HUES64 (cell line): ENCODE measurements around the gene AATF.

Source experiments
- H3K27ac ChIP-seq: 2 replicates; pipeline ENCODE4 v1.7.0; 2013; ENCODE audit warnings: low read depth, low read length, inconsistent platforms
- H3K27me3 ChIP-seq: 2 replicates; pipeline ENCODE4 v1.6.1; 2013; ENCODE audit warnings: mild to moderate bottlenecking, low read length; ENCODE audit not compliant: insufficient read depth
- H3K36me3 ChIP-seq: 2 replicates; pipeline ENCODE4 v1.6.1; 2013; ENCODE audit warnings: mild to moderate bottlenecking, low read length; ENCODE audit not compliant: insufficient read depth
- H3K4me1 ChIP-seq: 2 replicates; pipeline ENCODE4 v1.6.1; 2013; ENCODE audit warnings: mild to moderate bottlenecking, low read length, moderate library complexity; ENCODE audit not compliant: insufficient read depth
- H3K4me3 ChIP-seq: 2 replicates; pipeline ENCODE4 v1.5.1; 2013; ENCODE audit warnings: mild to moderate bottlenecking, low read length, moderate library complexity
- H3K9ac ChIP-seq: 2 replicates; pipeline ENCODE4 v1.6.1; 2013; ENCODE audit warnings: mild to moderate bottlenecking, low read depth, low read length
- H3K9me3 ChIP-seq: 2 replicates; pipeline ENCODE4 v1.6.1; 2013; ENCODE audit warnings: low read depth, low read length; ENCODE audit not compliant: insufficient read depth
- WGBS: fragments of 150-250, 120-280 bp; methylation state at CpG from one replicate; pipeline ENCODE4 v1.1.7; 2013; ENCODE audit warnings: missing lambda C conversion rate; 5-methylcytosine and 5-hydroxymethylcytosine counted together

The AATF gene

GRCh38 chr17:37052450-37052849 is 103.7 kb downstream of the AATF start:
- no peak overlapping the region for H3K4me3 ChIP-seq
- peaks cover 13% of the 10 kb centered on the region for H3K36me3 ChIP-seq

GRCh38 chr17:37054894-37055293 is 106.1 kb downstream of the AATF start:
- Histone ChIP-seq H3K36me3 (peaks cover 10% of the 10 kb centered on the region), H3K27me3 (no peaks in the 10 kb centered on the region), H3K9ac (no peak overlapping the region), H3K27ac (no peak overlapping the region), H3K4me1 (peaks cover 14% of the 10 kb centered on the region; the same call in 1 of the 2 replicates), H3K9me3 (no peaks in the 10 kb centered on the region), H3K4me3 (no peak overlapping the region)
- WGBS = 90% methylated on average over 8 of the region's 8 CpGs

More at GRCh38 chr17:37052450-37052849, 103.7 kb downstream of the AATF start:
- WGBS = 92% methylated on average over 6 of the region's 6 CpGs
- H3K9me3 ChIP-seq = no peaks in the 10 kb centered on the region
- H3K4me1 ChIP-seq = peaks cover 15% of the 10 kb centered on the region; the same call in 1 of the 2 replicates
- H3K9ac ChIP-seq = no peak overlapping the region
- H3K27ac ChIP-seq = no peak overlapping the region
- H3K27me3 ChIP-seq = no peaks in the 10 kb centered on the region

- Histone ChIP-seq H3K4me3 (no peak overlapping the region), H3K9ac (no peak overlapping the region), H3K36me3 (peaks cover 10% of the 10 kb centered on the region), H3K27ac (no peak overlapping the region), H3K27me3 (no peaks in the 10 kb centered on the region), H3K9me3 (no peaks in the 10 kb centered on the region), H3K4me1 (peaks cover 17% of the 10 kb centered on the region)
- 94% methylated on average over 18 of the region's 18 CpGs for WGBS
Observed at GRCh38 chr17:37056622-37057021, 107.9 kb downstream of the AATF start.

- Histone ChIP-seq H3K4me3 (no peak overlapping the region), H3K9ac (no peak overlapping the region), H3K27me3 (no peaks in the 10 kb centered on the region), H3K36me3 (peaks cover 10% of the 10 kb centered on the region), H3K4me1 (peaks cover 22% of the 10 kb centered on the region), H3K9me3 (no peaks in the 10 kb centered on the region), H3K27ac (no peak overlapping the region)
- WGBS = 96% methylated on average over 3 of the region's 3 CpGs
Observed at GRCh38 chr17:37059493-37059892, 110.7 kb downstream of the AATF start.

GRCh38 chr17:37060094-37060493 is 111.3 kb downstream of the AATF start:
- no peaks in the 10 kb centered on the region for H3K27me3 ChIP-seq
- H3K4me1 ChIP-seq = peaks cover 27% of the 10 kb centered on the region
- 98% methylated on average over 6 of the region's 6 CpGs for WGBS
- no peak overlapping the region for H3K4me3 ChIP-seq
- H3K9ac ChIP-seq = no peak overlapping the region
- H3K36me3 ChIP-seq = peaks cover 7% of the 10 kb centered on the region
- H3K27ac ChIP-seq = no peak overlapping the region
- H3K9me3 ChIP-seq = no peaks in the 10 kb centered on the region

GRCh38 chr17:37060928-37061327 is 112.2 kb downstream of the AATF start:
- Histone ChIP-seq H3K27me3 (no peaks in the 10 kb centered on the region), H3K4me1 (peaks cover 35% of the 10 kb centered on the region), H3K9ac (no peak overlapping the region), H3K36me3 (peaks cover 7% of the 10 kb centered on the region), H3K27ac (no peak overlapping the region), H3K9me3 (no peaks in the 10 kb centered on the region), H3K4me3 (no peak overlapping the region)
- 93% methylated on average over 7 of the region's 7 CpGs for WGBS

GRCh38 chr17:37062021-37062420 is 113.3 kb downstream of the AATF start:
- Histone ChIP-seq H3K4me3 (no peak overlapping the region), H3K4me1 (peaks cover 46% of the 10 kb centered on the region), H3K27ac (no peak overlapping the region), H3K9ac (no peak overlapping the region), H3K27me3 (no peaks in the 10 kb centered on the region), H3K9me3 (no peaks in the 10 kb centered on the region), H3K36me3 (peaks cover 2% of the 10 kb centered on the region)
- 85% methylated on average over 9 of the region's 9 CpGs for WGBS

GRCh38 chr17:37064206-37064605 is 115.5 kb downstream of the AATF start:
- Histone ChIP-seq H3K9me3 (no peaks in the 10 kb centered on the region), H3K4me3 (no peak overlapping the region), H3K27ac (no peak overlapping the region), H3K27me3 (no peaks in the 10 kb centered on the region), H3K9ac (no peak overlapping the region), H3K4me1 (peaks cover 59% of the 10 kb centered on the region), H3K36me3 (no peaks in the 10 kb centered on the region)
- WGBS = 81% methylated on average over 11 of the region's 11 CpGs

- Histone ChIP-seq H3K27ac (no peak overlapping the region), H3K4me1 (peaks cover 59% of the 10 kb centered on the region), H3K4me3 (no peak overlapping the region), H3K9ac (no peak overlapping the region), H3K36me3 (no peaks in the 10 kb centered on the region), H3K9me3 (no peaks in the 10 kb centered on the region), H3K27me3 (no peaks in the 10 kb centered on the region)
- WGBS = 76% methylated on average over 8 of the region's 8 CpGs
Observed at GRCh38 chr17:37064956-37065355, 116.2 kb downstream of the AATF start.

- Histone ChIP-seq H3K4me1 (peaks cover 53% of the 10 kb centered on the region), H3K27me3 (no peaks in the 10 kb centered on the region), H3K9ac (peak overlapping the region; percentile 1; the same call in 1 of the 2 replicates), H3K36me3 (no peaks in the 10 kb centered on the region), H3K4me3 (no peak overlapping the region), H3K9me3 (no peaks in the 10 kb centered on the region), H3K27ac (peak overlapping the region; percentile 80; the same call in 1 of the 2 replicates)
- WGBS = 51% methylated on average over 23 of the region's 23 CpGs
Observed at GRCh38 chr17:37065486-37066321, 117.0 kb downstream of the AATF start.

- H3K27ac ChIP-seq = peak overlapping the region; percentile 80; the same call in 1 of the 2 replicates
- H3K4me3 ChIP-seq = no peak overlapping the region
- H3K36me3 ChIP-seq = no peaks in the 10 kb centered on the region
- 56% methylated on average over 25 of the region's 25 CpGs for WGBS
- no peaks in the 10 kb centered on the region for H3K9me3 ChIP-seq
- H3K4me1 ChIP-seq = peaks cover 52% of the 10 kb centered on the region
- H3K27me3 ChIP-seq = no peaks in the 10 kb centered on the region
- H3K9ac ChIP-seq = peak overlapping the region; percentile 1; the same call in 1 of the 2 replicates
Observed at GRCh38 chr17:37066322-37067255, 117.8 kb downstream of the AATF start.
